Measurements from ENCODE around the gene DEPDC4. TPM values are rescaled to one million over a fixed set of nuclear protein-coding genes. Genes with fewer than 3 reads are reported as not detected.

The DEPDC4 gene
- total RNA-seq, 1 experiment from 2014 or later: 4.9 TPM

- peaks cover under 1% of the 10 kb centered on the region for H3K4me1 ChIP-seq
- intact Hi-C loops (cut with micrococcal nuclease; ENCODE audit: unreplicated experiment): loop anchor here (10.0 kb wide), 1 partner anchor 155 kb away; no protein-coding TSS in a partner anchor
- H3K27me3 Mint-ChIP-seq (ENCODE audit: insufficient read depth, unreplicated experiment): no peaks in the 10 kb centered on the region
- TF ChIP-seq CTCF (IDR thresholded peaks at IDR 0.05; ENCODE audit: insufficient read depth in 1 of 2, low read depth in 1 of 2, low read length in 1 of 2, severe bottlenecking in 1 of 2, unreplicated experiment in 1 of 2): no peak
- no TSS peak for BruUV-seq (replicated peaks)
- no peaks in the 10 kb centered on the region for H3K9me3 Mint-ChIP-seq (ENCODE audit: unreplicated experiment)
- CTCF ChIA-PET: no interaction called here
- no peaks in the 10 kb centered on the region for H3K36me3 Mint-ChIP-seq (ENCODE audit: insufficient read depth, unreplicated experiment)
- peaks cover under 1% of the 10 kb centered on the region for H3K4me1 Mint-ChIP-seq (ENCODE audit: low read depth, unreplicated experiment)
- H3K27me3 ChIP-seq (replicated peaks; ENCODE audit: control insufficient read depth, insufficient read depth, low read length): no peaks in the 10 kb centered on the region
- no peak for DNase-seq
- no peaks in the 10 kb centered on the region for H3K9me3 ChIP-seq
- H3K4me3 Mint-ChIP-seq (ENCODE audit: unreplicated experiment): no peak overlapping the region
- H3K4me3 ChIP-seq (ENCODE audit: low read depth, low read length): no peak overlapping the region
- POLR2A ChIA-PET: no interaction called here
- H3K27ac Mint-ChIP-seq (ENCODE audit: unreplicated experiment): no peak overlapping the region
- no peaks in the 10 kb centered on the region for H3K36me3 ChIP-seq (ENCODE audit: control insufficient read depth, insufficient read depth, low read length)
Observed at GRCh38 chr12:100239589-100239988, 27.3 kb downstream of the DEPDC4 start.

- Mint-ChIP-seq H3K4me1 (ENCODE audit: low read depth, unreplicated experiment) (peaks cover 8% of the 10 kb centered on the region), H3K27me3 (ENCODE audit: insufficient read depth, unreplicated experiment) (no peaks in the 10 kb centered on the region), H3K4me3 (ENCODE audit: unreplicated experiment) (no peak overlapping the region), H3K36me3 (ENCODE audit: insufficient read depth, unreplicated experiment) (peaks cover 8% of the 10 kb centered on the region), H3K27ac (ENCODE audit: unreplicated experiment) (no peak overlapping the region), H3K9me3 (ENCODE audit: unreplicated experiment) (no peaks in the 10 kb centered on the region)
- H3K36me3 ChIP-seq (ENCODE audit: control insufficient read depth, insufficient read depth, low read length): no peaks in the 10 kb centered on the region
- no peak for DNase-seq
- H3K4me1 ChIP-seq: peaks cover 8% of the 10 kb centered on the region
- POLR2A ChIA-PET: no interaction called here
- no TSS peak for BruUV-seq (replicated peaks)
- CTCF ChIA-PET: no interaction called here
- intact Hi-C loops (cut with micrococcal nuclease; ENCODE audit: unreplicated experiment): loop anchor here (10.0 kb wide), 1 partner anchor 156 kb away; no protein-coding TSS in a partner anchor
- no peaks in the 10 kb centered on the region for H3K27me3 ChIP-seq (replicated peaks; ENCODE audit: control insufficient read depth, insufficient read depth, low read length)
- H3K9me3 ChIP-seq: no peaks in the 10 kb centered on the region
- no peak for TF ChIP-seq CTCF (IDR thresholded peaks at IDR 0.05; ENCODE audit: insufficient read depth in 1 of 2, low read depth in 1 of 2, low read length in 1 of 2, severe bottlenecking in 1 of 2, unreplicated experiment in 1 of 2)
- H3K4me3 ChIP-seq (ENCODE audit: low read depth, low read length): no peak overlapping the region
Observed at GRCh38 chr12:100238801-100239200, 28.1 kb downstream of the DEPDC4 start.

- no peak overlapping the region for H3K4me3 ChIP-seq (ENCODE audit: low read depth, low read length)
- POLR2A ChIA-PET: no interaction called here
- peak; percentile 53 to 64 for TF ChIP-seq CTCF (IDR thresholded peaks at IDR 0.05; ENCODE audit: insufficient read depth in 1 of 2, low read depth in 1 of 2, low read length in 1 of 2, severe bottlenecking in 1 of 2, unreplicated experiment in 1 of 2)
Observed at GRCh38 chr12:100234591-100235304, 32.1 kb downstream of the DEPDC4 start.

More at GRCh38 chr12:100234591-100235304, 32.1 kb downstream of the DEPDC4 start:
- H3K27me3 Mint-ChIP-seq (ENCODE audit: insufficient read depth, unreplicated experiment): no peaks in the 10 kb centered on the region
- no TSS peak for BruUV-seq (replicated peaks)
- CTCF ChIA-PET: interaction anchor here (0.5 to 1.0 kb wide), 5 partner anchors 20 to 319 kb away, joined by 3 to 5 read pairs (median 3); no protein-coding TSS in a partner anchor
- H3K4me1 Mint-ChIP-seq (ENCODE audit: low read depth, unreplicated experiment): peaks cover 13% of the 10 kb centered on the region
- DNase-seq: peak in 1 of 2 experiments; percentile 31
- H3K9me3 Mint-ChIP-seq (ENCODE audit: unreplicated experiment): no peaks in the 10 kb centered on the region
- Histone ChIP-seq H3K27me3 (replicated peaks; ENCODE audit: control insufficient read depth, insufficient read depth, low read length) (no peaks in the 10 kb centered on the region), H3K36me3 (ENCODE audit: control insufficient read depth, insufficient read depth, low read length) (no peaks in the 10 kb centered on the region), H3K4me1 (peaks cover 9% of the 10 kb centered on the region), H3K9me3 (no peaks in the 10 kb centered on the region)
- peak overlapping the region; percentile 23 for H3K4me3 Mint-ChIP-seq (ENCODE audit: unreplicated experiment)
- intact Hi-C loops (cut with micrococcal nuclease; ENCODE audit: unreplicated experiment): loop anchor here (1.0 to 10.0 kb wide), 5 partner anchors 32 to 503 kb away; partner anchors contain the start of genes DEPDC4 and SCYL2
- H3K27ac Mint-ChIP-seq (ENCODE audit: unreplicated experiment): no peak overlapping the region
- H3K36me3 Mint-ChIP-seq (ENCODE audit: insufficient read depth, unreplicated experiment): peaks cover 8% of the 10 kb centered on the region

Data from Caco-2 (cell line).